NCI-H82 (cell line): ENCODE data around the gene CYB561A3.

ENCODE experiments used
- DNase-seq: peaks from one replicate; lab custom pipeline; 2025; lab: John Stamatoyannopoulos, UW

Gene CYB561A3

GRCh38 chr11:61345170-61345610, 16.5 kb downstream of the CYB561A3 start:
- DNase-seq, result peak; percentile 75

DNA sequence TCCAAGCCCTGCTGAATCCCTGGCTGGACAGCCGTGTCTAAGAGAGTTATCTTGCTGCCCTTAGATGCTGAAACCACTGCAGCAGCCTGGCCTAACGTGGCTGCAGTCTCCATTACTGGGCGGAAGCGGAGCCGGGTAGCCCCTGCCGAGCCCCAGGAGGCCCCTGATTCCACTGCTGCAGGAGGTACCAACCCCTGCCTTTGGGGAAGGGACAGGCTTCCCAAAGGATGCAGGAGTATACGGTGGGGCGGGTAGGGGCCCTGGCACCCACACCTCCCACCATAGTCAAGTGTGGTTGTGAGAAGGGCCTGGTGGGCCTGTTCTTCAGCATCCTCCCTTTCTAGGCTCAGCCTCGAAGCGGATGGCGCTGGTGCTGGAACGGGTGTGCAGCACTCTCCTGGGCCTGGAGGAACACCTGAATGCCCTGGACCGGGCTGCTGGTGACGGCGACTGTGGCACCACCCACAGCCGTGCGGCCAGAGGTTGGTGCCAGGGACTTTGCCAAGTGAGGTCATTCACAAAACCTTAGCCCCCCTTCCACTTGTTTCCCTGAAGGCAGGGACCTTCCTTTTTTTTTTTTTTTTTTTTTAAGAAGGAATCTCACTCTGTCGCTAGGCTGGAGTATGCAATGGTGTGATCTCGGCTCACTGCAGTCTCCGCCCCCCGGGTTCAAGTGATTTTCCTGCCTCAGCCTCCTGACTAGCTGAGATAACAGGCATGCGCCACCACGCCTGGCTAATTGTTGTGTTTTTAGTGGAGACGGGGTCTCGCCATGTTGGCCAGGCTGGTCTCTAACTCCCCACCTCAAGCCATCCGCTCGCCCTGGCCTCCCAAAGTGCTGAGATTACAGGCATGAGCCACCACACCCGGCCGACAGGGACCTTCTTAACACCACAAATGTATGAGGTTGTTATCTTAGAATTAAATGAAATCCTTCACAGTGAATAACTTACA, 17.6 kb downstream of the CYB561A3 start:
- DNase-seq, result no peak

DNA sequence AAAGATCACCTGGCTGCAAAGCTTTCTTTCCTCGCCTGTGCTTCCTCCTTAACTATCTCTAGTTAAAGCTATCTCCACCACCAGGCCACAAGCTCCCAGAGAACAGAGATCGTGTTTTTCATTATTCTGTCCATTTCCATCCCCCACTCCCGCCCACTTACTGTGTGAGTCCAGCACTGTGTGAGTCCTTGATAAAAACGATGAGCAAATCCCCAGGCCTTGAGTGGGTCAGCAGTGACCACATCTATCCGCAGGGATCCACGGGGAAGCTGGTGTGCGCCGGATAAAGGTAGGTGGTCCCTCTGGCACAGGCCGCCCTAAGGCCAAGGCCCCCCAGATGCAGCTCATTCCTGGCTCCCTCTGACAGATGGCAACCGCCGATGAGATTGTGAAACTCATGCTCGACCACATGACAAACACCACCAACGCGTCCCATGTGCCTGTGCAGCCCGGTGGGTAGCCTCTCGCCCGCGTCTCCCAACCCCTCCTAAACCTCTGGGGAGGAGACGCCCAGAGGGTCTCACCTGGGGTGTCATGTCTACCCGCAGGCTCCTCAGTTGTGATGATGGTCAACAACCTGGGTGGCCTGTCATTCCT, 19.4 kb downstream of the CYB561A3 start:
- no peak for DNase-seq

DNA sequence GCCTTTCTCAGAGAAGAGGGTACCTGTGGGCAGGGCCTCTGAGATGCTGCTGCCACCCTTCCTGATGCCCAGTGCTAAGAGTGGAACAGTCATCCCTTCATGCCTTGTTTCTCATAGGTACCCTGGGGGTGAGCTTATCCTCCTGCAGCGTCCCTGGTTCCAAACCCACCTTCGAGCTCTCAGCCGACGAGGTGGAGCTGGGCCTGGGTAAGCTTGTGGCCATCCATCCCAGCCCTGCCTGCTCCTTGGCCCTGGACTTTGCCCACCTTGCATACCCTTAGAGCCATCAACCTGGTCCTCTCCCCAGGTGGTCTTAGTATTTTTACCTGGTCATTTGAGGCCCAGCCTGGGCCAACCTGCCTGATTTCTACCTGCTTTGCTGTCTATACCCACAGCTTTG, 20.0 kb downstream of the CYB561A3 start:
- no peak for DNase-seq

GRCh38 chr11:61340979-61341378, 20.7 kb downstream of the CYB561A3 start:
- no peak for DNase-seq

GRCh38 chr11:61339490-61339878, 22.2 kb downstream of the CYB561A3 start:
- no peak for DNase-seq

DNA sequence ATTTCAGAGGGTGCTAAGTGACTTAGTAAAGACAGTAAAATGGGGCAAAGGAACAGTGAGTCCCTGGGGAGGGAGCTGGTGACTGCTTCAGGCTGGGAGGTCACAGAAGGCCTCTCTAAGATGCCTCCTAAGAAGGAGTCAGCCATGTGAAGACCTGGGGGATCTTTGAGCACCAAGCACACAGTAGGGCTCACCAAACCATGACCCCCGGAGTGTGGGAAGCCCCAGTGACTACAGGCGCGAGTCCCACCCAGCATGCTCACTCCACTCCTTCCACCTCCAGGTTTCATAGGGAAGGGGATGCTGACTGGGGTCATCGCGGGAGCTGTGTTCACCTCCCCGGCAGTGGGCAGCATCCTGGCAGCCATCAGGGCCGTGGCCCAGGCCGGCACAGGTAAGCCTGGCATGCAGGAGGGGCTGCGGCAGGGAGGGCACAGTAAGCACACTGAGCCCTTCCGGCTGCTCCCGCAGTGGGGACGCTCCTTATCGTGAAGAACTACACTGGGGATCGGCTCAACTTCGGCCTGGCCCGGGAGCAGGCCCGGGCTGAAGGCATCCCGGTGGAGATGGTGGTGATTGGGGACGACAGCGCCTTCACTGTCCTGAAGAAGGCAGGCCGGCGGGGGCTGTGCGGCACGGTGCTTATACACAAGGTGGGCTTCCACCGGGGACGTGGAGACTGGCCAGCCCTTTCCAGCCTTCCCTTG, 22.7 kb downstream of the CYB561A3 start:
- DNase-seq, result no peak

DNA sequence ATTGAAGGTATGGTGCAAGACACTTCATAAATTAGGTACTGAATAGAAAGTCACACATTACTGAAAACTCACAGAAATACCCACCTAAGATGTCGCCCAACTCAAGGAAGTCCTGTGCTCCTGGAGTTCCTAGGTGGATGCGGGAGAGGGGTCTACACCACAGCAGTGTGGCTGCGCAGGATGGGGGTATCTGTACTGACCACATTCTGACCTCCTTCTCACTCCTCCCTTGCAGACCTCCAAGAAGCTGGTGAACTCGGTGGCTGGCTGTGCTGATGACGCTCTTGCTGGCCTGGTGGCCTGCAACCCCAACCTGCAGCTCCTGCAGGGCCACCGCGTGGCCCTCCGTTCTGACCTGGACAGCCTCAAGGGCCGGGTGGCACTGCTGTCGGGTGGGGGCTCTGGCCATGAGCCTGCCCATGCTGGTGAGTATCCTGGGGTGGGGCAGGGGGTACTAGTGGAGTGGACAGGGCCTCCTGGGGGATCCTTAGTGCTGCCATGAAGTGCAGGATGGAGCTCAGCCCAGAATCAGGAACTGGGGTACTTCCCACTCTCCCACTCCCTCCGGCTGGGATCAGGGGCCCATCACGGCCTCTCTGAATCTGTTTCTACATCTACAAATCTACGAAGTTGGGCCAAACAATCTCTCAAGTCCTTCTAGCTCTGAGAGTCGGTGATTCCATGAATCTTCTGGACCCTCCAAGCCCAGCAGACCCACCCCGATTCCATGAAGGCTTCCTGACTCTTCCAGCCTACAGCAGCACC, 23.8 kb downstream of the CYB561A3 start:
- DNase-seq, result no peak

- peak; percentile 88 for DNase-seq
Measured at GRCh38 chr11:61336171-61336935, 25.3 kb downstream of the CYB561A3 start.

- no peak for DNase-seq
Measured at GRCh38 chr11:61335355-61335710, 26.3 kb downstream of the CYB561A3 start.

DNA sequence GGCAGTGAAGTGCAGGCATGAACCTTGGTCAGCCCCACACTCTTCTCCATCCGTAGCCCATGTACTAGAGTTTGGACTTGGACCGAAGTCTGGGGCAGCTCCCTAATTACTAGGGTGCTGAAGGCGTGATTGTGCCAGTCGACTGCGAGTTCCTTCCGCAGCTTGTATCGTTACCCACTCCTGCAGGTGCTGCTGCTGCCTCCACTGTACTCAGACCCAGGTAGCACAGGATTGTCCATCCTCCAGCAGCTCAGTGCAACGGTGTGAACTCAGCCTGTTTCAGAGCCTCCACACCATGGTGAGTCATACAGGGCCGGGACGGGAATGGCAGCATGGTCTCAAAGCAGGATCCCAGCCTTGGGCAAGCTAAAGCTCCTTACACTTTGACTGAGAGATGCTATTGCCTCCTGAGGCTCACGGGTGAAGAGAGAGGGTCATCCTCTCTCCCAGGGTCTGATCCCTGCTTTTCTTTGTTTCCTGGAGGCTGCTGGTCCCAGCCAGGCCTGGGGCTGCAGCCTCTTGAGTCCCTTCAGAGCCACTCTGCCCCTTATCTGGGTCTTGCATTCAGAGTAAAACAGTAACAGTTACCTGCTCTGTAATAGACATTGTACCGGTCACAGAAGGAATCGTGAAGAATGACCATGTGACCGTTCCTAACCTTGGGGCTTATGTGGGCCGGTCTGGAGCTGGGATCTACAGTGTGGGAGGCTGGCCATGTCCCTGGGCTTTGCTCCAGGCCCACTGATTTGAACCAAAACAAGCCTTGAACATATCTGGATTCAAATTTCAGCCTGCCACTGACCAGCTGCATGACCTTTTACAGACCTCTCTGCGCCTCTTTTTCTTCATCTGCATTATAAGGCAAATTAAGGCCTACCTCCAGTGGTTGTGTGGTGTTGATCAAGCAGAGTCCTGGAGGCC, 27.0 kb downstream of the CYB561A3 start:
- no peak for DNase-seq

GRCh38 chr11:61333550-61334433, 27.9 kb downstream of the CYB561A3 start:
- peak; percentile 37 for DNase-seq

DNA sequence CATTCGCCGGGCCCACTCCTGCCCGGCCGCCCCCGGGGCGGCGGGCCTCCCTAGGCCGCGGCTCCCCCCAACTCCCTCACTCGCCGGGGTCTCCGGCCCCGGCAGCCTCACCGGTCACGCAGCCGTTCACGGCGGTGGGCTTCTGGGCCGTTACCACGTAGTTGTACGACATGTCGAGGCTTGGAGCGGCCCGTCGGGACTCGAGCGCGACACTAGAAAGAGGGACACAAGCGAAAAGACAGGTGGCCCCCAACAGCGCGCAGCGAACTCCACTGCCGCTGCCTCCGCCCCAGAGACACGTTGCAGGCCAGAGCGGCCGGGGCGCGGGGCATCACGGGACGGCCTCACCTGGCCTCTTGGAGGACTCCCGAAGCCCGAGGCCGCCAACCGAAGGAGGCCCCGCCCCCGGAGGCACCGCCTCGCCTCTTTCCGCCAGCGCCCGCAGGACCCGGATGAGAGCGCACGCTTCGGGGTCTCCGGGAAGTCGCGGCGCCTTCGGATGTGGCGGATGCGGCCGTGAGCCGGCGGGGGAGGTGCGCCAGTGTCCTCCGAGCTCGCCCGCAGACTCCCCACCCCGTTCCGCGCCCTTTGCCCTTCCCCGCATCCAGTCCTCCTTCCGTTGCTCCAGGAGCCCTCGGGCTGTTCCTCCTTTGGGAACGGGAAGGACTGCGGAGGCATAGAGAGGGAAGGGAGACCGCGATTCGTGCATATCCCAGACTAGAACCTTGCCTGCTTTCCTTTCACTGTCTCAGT, 28.7 kb downstream of the CYB561A3 start, which contains the start of the genes DDB1 and TKFC:
DDB1 (minus strand) TSS at position 309 of the 753 bp plus-strand sequence; CDS start at position 172, 137 bp downstream.
TKFC (plus strand) TSS at position 432 of the 753 bp plus-strand sequence. CDS start 1,501 bp downstream, outside the sequence.
- peak; percentile 95 for DNase-seq

DNA sequence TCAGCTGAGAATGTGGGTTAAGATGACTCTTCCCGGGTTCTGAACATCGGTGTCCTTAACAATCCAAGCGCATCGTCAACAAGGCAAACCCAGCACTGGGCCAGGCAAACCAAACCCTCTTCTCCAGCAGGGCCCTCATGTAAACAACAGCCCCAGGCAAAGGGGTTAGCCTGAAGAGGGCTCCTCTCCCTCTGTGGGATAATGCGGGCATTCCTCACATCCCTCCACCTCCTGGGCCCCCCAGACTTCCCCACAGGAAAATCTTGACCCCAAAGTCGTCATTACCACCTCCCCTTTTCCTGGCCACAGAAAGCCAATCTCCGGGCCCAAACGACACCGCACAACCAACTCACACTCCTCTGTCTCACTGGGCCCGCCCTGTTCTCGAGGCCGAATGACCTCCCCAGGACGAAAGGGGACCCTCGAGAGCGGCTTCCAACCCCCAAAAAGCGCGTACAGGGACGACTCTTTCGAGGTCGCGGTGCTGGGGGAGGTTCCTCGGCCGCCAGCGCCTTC, 29.3 kb downstream of the CYB561A3 start:
- peak; percentile 16 for DNase-seq

DNA sequence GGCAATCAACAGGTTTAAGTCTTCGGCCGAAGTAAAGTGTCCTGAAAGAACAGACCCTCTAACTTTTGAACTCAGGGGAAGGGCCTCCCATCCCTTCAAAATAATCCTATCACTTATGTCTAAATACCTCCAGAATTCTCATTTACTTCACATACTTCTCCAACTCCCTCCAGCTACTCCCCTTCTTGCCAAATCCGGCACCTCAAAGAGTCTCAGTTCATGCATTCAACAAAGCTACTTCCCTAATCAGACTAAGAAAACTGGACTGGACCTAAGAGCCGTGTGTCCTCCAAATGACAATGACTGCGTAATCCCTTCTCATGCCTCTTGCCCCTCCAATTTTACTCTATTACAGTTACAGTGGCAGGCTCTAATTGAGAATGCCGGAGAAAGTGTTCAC, 30.0 kb downstream of the CYB561A3 start:
- DNase-seq, result no peak

GRCh38 chr11:61329871-61330270, 31.8 kb downstream of the CYB561A3 start:
- DNase-seq, result no peak

GRCh38 chr11:61328351-61328750, 33.3 kb downstream of the CYB561A3 start:
- DNase-seq, result peak; percentile 6

- DNase-seq, result no peak
Measured at GRCh38 chr11:61327669-61328071, 34.0 kb downstream of the CYB561A3 start.
